HuH-7 (cell line): ENCODE data around the gene KSR2.
"Not testable (repeated sequence)": the region's sequence is repeated elsewhere in the genome, so short reads cannot be mapped to it uniquely, and the experiment has no call there.

Experiments
- DNase-seq: peaks from one replicate; pipeline ENCODE4 v3.0.0; 2011; ENCODE audit warnings: low spot score

Gene KSR2

DNA sequence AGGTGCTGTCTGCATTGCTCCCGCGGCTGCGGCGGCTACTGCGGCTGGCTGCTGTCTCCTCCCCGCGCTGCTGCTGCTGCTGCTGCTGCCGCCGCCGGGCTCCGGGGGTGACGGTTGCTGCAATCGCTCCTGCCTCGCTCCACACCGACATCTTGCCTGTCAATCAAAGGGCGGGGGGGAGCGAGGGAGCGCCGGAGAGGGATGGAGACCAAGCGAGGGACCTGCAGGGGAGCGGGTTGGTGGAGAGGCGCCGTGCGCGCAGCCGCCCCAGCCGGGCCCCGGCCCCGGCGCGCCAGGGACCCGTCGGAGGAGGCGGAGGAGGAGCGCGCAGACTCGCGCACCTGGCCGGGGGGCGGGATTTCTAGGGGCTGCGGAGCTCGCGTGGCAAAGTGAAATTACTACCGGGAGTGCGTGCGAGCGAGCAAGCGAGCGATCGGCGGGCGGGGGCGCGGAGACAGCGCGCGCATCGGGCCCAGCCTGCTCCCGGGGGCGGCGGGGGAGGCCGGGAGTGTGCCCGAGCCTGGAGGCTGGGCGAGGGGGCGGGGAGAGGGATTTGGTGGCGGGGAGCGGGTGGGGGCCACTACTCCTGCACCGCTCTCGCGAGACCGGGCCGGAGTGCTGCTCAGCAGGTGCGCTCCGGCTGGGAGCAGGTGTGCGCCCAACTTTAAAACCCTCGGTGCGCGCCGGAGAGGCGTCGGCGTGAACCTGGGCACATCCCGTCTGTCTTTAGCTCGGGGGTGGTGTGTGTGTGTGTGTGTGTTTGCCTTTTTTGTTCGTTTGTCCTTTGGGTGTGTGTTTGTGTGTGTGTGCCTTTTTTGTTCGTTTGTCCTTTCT is at the start of gene KSR2:
KSR2 (minus strand) TSS at position 165 of the 834 bp plus-strand sequence. CDS start 735 bp downstream, outside the sequence.
- DNase-seq, result peak; percentile 30

DNA sequence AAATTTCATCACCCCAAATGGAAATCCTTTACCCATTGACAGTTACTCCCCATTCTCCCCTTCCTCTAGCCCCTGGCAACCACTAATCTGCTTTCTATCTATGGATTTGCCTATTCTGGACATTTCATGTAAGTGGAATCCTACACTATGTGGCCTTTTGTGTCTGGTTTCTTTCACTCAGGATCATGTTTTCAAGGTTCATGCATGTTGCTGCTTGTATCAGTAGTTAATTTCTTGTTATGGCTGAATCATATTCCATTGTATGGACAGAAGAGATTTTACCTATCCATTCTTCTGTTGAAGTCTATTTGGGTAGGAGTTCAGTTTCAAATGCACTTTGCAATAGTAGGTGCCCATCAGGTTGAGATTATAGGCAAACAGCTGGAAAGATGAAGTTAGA is 49.1 kb upstream of the KSR2 start:
- DNase-seq, result no peak

DNA sequence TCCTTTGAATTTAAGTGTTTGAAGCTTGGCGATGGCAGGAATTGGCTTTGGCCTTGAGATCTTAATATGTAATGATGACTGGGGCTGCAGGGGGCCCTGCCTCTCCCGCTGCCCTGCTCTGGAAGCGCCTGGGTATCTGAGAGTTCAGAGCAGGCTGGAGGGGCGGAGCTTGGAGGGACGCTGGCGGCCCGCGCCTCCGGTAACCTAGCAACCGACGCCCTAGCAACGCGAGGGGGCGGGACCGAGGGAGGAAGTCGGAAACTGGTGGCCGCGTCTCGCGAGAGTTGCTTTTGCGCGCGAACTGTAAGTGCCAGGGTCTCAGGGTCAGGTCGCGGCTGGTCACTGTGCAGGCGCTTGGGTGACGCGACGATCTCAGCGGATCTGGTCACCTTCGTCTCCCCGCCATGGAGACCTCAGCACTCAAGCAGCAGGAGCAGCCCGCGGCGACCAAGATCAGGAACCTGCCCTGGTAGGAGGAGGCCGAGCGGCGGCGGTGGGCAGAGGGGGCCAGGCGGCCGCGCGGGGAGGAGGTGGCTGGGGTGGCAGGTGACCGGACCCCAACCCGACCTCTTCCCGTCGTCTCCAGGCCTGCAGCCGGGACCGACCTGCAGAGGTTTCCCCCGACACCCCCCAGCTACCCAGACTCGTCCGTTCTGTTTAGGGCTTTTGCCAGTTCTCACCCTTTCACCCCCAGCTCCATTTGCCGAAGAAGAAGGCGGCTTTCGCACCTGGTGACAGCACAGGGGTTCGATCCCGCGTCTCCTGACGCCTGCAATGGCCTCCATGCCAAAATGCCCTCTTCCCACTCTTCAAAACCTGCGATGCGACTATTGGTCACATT is 47.9 kb upstream of the KSR2 start, which contains the start of gene RFC5:
RFC5 (plus strand) TSS at position 280 of the 841 bp plus-strand sequence; CDS start at position 405, 125 bp downstream.
- peak; percentile 76 for DNase-seq

DNA sequence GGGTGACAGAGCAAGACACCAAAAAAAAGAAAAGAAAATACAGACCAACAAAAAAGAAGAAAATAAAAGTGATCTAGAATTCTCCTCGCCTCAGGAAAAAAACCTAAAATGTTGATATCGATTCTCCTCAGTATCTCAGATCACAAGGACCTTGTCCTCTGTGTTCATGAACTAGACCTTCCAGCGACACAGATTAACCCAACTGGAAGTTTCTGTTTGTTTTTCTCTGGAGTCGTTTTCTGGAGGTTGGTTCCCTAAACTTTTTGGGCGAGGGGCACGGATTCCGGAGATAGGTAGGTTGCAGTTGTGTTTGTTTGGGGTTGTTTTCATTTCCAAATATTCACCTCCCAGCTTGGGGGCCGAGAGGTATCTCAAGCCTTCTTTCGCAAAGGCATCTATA is 47.2 kb upstream of the KSR2 start:
- DNase-seq, result no peak

DNA sequence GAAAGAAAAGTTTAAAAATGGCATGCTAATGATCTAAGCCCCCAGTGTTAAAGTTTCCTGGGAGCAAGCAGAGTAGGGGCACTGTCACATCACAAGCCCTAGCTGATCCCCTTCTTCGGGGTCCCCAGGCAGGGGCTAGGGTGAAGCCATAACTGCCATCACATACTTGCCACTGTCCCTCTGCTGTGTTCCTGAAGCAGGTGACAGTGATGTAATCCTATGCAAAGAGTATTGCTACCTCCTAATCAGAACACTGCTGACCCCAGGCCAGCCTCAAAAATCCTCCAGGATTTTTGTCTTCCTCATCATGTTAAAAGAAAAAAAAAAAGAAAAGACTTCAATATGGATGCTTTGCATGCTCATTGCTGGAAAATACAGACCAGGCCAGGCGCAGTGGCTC is 46.5 kb upstream of the KSR2 start:
- DNase-seq, result no peak

DNA sequence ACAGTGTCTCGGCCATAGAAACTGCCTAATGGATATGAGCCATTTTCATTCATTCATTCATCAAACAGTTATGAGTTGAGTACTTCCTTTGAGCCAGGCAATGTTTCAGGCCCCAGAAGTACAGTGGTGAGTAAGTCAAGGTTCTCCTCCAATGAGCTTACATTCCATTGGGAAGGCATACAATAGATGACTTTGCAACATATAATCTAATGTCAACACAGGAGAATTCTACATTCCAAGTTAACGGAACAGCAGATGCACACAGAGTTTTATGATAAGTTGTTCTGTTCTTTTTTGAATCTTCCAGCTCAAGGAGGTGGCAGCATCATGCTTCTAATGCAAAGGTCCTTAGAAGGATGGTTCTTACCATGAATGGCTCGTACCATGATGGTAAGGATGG is 44.5 kb upstream of the KSR2 start:
- no peak for DNase-seq

DNA sequence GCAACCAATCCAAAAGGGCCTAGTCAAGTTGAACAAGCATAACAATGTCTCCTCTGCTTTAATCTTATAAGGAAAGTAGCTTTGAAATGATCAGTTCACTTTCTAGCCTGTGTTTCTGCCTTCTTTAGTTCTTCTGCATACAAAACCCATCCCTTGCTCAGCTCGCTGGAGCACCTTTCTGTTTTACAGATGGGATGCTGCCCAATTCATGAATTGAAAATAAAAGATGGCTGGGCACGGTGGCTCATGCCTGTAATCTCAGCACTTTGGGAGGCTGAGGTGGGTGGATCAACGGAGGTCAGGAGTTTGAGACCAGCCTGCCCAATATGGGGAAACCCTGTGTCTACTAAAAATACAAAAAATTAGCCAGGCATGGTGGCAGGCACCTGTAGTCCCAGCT is 43.2 kb upstream of the KSR2 start:
- no peak for DNase-seq

DNA sequence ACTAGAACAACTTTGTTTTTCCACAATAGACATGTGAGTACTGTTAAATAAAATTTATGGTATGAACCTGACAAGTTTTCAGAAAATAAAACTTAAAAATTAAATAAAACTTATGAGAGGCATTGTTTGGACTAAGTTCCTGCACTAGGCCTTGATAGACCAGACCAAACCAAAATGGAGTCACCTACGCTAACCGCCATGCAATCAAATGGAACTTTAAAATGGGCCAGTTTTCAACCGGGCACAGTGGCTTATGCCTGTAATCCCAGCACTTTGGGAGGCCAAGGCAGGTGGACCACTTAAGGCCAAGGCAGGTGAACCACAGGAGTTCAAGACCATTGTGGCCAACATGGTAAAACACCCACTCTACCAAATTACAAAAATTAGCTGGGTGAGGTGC is 42.6 kb upstream of the KSR2 start:
- no peak for DNase-seq

DNA sequence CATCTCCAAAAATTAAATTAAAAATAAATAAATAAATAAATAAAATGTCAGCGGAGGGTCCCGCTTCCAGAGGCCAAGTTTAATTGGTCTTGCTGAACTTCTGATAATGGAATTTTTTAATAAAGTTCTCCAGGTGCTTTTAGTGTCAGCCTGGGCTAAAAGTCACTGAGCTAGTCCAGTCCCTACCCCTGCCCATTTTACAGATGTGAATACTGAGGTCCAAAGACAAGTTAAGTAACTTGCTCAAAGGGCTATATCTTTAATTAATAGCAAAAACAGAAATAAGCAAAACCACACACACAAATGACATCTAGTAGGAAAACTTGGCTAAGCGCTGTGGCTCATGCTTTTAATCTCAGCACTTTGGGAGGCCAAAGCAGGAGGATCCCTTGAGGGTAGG is 42.1 kb upstream of the KSR2 start:
- DNase-seq, result no peak

DNA sequence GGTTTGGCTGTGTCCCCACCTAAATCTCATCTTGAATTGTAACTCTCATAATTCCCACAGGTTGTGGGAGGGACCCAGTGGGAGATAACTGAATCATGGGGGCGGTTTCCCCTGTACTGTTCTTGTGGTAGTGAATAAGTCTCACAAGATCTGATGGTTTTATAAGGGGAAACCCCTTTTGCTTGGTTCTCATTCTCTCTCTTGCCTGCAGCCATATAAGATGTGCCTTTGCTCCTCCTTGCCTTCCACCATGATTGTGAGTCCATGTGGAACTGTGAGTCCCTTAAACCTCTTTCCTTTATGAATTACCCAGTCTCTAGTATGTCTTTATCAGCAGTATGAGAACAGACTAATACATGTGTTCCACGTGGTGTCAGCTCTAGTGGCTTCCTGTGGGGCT is 31.0 kb upstream of the KSR2 start:
- DNase-seq, result not testable (repeated sequence)

DNA sequence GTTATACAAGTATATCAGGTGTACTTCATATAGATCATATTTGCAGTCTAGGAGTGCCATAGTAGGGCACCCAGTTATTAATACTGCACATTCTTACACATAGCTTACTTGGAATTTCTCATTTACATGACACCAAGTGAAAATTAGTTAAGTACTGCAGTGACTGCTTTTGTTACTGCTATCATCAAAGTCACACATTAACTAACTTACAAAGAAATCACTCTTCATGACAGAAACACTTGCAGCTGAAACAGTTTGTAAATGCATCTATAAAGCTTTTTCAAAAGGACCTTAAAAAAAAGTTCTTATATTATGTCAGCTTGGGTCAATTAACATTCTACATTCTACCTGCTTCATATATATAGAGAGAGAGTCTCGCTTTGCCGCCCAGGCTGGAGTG is 29.9 kb upstream of the KSR2 start:
- DNase-seq, result no peak

DNA sequence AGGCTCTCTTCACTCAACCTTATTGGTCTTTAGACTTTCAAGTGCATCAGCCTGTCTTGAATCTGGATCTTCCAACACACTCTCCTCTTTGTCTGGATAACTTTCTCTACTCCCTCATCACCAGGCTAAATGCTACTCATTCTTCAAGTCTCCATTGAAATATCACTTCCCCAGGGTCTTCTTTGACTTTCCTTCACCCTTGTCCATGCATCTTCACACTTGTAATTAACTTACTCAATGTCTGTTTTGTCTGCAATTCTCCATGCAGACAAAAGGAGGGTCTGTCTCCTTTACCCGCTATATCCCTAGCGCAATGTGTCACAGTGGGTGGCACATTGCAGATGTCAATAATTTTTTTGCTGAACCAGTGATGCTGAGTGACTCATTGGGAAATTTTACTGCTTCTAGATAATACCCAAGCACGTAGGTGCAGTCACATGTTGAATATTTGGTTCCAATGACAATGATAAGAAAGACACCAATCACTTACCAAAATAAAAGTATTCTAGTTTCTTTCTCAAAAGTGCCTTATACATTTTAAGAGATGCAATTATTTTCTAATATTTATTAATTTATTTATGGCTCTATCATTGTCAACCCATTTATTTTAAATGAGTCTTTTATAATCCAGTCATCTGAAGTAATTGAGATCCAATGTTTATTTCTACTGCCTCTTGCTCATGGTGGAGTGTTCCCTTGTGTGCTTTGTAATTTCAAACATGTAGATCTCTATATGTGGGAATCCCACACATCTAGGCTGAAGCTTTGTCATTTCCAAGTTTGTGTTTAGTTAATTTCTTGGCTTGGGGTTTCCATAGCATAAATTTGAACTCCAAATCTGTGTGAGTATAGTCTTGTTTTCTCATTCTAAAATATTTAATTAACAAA is 26.0 kb upstream of the KSR2 start:
- DNase-seq, result no peak

DNA sequence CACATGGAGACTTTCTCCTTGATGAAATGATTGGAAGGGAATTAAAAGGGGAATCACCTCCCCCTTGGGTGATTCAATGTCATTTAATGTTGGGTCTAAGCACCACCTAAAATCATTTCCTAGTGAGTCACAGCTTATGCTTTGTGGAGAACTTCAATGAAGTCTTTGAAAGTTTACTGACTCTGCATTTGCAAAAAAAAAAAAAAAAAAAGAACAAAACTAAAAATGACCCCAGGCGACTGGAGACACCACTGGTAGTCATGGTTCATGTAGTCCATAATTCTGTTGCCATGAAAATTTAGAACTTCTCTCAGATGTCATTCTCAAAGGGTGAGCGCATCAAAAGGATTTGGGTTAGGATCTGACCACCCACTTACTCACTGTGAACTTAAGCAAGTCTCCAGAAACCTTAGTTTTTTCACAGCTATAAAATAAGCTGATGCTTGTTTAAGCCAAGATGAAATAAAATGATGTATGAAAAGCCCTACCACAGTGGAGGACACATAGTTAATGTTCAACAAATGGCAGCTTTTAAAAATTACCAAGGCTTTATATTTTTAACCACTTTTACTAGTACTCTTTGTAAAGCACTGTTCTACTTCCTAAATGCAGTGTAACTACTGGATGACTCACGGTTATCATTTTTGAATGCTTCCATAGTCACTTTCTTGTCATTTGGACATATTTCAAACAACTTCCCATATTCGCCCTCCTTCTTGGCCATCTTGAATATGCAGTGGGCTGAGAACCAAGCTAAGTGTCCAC is 18.1 kb upstream of the KSR2 start:
- no peak for DNase-seq

DNA sequence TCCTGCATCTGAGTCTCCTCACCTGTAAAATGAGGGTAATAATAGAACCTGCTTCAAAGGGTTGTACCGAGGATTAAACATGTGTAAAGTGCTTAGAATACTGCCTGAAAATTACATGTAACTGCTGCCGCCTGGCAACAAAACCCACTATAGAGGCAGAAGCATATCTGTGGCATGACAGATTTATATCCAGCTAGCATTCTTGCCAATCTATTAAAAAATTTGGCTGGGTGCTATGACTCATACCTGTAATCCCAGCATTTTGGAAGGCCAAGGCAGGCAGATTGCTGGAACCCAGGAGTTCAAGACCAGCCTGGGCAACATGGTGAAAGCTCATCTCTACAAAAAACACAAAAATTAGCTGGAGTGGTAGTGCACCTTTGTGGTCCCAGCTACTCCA is 16.4 kb upstream of the KSR2 start:
- DNase-seq, result no peak

DNA sequence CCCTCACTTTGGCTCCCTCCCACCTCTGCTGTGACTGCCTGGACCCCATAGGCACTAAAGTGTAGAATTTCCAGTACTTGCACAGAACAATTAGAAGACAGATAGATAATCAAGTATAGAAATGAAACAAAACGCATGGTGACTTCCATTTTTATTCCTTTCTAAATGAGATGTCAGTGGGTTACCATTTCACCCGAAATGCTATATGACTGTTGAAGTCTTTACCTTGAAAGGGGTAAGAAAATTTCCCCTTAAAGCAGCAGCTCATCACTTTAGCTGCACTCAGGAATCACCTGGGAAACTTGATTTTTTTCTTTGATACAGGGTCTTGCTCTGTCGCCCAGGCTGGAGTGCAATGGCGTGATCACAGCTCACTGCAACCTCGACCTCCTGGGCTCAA is 12.5 kb upstream of the KSR2 start:
- DNase-seq, result no peak

DNA sequence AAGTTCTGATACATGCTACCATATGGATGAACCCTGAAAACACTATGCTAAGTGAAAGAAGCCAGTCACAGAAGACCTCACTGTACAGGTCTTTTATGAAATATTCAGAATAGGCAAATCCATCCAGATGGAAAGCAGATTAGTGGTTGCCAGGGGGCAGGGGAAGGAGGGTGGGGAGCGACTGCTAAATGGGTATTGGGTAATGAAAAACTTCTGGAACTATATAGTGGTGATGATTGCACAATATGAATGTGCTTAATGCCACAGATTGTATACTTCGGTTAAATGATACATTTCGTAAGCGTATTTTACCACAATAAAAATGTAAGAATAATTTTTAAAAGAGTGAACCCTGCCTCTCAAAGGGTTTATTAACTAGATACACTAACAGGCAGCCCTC is 11.8 kb upstream of the KSR2 start:
- no peak for DNase-seq

DNA sequence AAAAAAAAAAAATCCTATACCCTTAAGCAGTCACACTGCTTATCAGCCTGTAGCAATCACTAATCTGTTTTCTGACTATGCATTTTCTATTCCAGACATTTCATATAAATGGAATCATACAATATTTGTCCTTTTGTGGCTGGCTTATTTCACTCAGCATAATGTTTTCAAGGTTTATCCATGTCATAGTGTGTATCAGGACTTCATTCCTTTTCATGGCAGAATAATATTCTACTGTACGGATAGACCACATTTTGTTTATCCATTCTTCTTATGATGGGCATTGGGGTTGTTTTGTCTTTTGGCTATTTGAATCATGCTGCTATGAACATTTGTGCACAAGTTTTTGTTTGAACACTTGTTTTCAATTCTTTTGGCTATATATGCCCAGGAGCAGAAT is 8.6 kb upstream of the KSR2 start:
- no peak for DNase-seq

DNA sequence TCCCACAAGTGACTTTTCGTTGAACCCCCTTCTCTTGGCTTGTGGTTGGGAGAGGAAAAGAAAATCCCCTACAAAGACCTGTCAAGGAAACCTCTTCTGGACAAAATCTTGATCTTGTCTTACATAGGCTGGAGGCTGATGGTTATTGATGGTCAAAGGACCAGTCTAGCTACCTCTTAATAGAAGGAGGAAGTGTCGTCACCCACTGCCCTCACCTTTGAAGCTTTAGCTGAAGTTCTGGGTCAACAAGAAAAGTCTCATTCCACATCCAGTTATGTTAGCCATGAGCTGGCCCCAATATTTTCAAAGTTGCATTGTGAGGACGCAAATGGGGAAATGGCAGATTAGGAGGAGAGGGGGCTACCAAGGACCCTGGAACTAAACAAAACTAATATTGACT is 6.2 kb upstream of the KSR2 start:
- no peak for DNase-seq

DNA sequence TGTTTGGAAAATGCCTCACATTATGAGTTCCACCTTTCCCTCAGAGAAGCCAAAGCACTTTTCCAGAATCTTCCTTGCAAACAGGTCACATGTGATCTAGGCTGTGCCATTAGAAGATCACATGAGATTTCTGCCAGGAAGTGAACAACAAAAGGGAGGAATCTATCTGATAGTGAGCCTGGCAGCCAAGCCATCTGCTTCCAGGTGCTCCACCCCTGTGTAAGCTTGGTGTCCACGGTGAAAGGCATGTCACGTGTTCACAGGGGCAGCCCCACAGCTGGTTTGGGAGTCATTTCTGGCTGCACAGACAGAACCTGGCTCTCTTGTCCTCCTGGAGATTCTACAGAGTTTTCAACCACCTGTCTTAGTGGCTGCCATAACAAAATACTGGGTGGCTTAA is 3.5 kb upstream of the KSR2 start:
- DNase-seq, result no peak

DNA sequence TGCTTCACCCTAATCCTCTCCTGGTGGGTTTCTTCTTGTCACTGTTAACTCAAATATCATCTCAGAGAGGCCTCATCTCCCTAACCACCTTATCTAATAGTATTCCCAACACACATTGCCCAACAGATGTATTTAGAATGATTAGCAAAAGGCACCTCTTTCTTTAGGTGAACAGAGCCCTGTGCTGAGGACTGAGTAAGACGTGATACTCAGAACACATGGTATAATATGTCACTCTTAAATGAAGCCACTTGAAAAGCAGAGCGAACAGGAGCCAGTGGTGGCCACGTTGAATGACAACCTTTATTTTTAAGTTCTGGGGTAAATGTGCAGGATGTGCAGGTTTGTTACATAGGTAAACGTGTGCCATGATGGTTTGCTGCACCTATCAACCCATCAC is 1.5 kb upstream of the KSR2 start:
- no peak for DNase-seq

DNA sequence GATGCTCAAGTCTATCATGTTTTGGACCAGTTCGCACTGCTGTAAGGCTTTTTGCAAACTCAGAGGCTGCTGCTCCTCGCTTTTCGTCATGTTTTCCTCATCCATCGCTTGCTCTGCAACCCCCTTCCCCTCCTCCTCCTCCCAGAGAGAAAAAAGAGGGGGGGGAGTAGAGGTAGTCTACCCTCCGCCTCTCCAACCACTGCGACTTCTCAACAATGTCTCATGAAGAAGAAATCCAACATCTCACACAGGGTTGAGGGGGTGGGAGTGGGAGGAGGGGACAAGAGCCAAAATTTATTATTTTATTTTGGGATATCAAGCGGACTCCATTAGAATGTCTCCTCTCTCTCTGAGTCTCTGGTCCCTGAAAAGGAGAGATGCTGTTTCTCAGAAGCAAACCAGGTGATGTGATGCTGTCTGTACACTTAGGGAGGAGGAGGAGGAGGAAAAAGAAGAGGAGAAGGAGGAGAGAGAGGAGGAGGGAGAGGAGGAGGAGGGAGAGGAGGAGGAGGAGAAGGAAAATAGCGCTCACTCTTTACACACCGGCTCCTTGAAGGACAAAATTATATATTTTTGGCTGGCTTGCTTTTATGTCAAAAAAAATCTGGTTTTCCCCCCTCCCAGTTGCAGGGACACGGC is 520 bp downstream of the KSR2 start:
- no peak for DNase-seq
